ENCODE data around the gene NCOR2. TPM values are rescaled to one million over a fixed set of nuclear protein-coding genes. Genes with fewer than 3 reads are reported as not detected.

The NCOR2 gene
- total RNA-seq, 1 donor from 2014 or later = 143 TPM

DNA sequence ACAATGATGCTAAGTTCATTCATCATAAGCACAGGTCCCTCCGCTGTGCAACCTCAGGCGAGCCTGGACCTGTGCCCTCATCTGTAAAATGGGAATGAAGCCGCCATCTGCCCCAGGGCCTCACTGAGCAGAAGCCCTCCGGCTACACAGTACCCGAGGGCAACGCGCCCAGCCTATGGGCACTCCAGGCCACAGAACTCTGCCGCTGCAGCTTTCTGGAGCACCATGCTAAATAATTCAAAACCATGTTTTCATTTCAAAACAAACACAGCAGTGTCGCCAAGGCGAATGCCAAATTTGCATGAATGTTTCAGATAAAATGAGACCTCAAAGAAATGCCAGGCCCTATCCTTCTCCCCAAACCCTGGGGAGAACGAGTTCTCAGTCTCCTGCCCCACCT is 4.0 kb downstream of the NCOR2 start:
- no peak overlapping the region for H3K27ac Mint-ChIP-seq (ENCODE audit: unreplicated experiment)
- no peaks in the 10 kb centered on the region for H3K9me3 Mint-ChIP-seq
- peak overlapping the region; percentile 54 for H3K4me3 Mint-ChIP-seq
- TF ChIP-seq, protein P1, sequence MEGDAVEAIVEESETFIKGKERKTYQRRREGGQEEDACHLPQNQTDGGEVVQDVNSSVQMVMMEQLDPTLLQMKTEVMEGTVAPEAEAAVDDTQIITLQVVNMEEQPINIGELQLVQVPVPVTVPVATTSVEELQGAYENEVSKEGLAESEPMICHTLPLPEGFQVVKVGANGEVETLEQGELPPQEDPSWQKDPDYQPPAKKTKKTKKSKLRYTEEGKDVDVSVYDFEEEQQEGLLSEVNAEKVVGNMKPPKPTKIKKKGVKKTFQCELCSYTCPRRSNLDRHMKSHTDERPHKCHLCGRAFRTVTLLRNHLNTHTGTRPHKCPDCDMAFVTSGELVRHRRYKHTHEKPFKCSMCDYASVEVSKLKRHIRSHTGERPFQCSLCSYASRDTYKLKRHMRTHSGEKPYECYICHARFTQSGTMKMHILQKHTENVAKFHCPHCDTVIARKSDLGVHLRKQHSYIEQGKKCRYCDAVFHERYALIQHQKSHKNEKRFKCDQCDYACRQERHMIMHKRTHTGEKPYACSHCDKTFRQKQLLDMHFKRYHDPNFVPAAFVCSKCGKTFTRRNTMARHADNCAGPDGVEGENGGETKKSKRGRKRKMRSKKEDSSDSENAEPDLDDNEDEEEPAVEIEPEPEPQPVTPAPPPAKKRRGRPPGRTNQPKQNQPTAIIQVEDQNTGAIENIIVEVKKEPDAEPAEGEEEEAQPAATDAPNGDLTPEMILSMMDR (conservative IDR thresholded peaks at IDR 0.05) = no peak
- H3K36me3 Mint-ChIP-seq (ENCODE audit: low read depth) = peaks cover 2% of the 10 kb centered on the region
- H3K4me1 Mint-ChIP-seq = peaks cover 44% of the 10 kb centered on the region
- H3K27me3 Mint-ChIP-seq (ENCODE audit: low read depth) = peaks cover 2% of the 10 kb centered on the region
- DNase-seq (ENCODE audit: low read depth, low spot score) = no peak

DNA sequence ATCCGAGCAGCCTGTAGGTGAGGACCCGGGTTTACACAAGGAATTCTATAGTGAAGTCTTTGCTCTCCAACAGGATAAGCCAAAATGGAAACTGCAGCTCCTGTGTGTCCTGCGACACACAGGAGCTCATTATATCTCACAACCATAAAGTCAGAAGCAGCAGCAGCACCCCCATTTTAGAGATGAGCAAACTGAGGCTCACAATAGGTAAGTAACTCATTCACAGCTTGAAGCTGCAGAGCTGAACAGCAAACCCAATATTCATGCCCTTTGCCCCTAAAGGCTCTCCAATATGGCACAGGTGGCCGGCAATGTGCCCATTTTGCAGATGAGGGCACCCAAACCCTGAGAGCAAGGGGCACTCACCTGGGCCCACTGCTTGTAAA is 4.6 kb downstream of the NCOR2 start:
- H3K27me3 Mint-ChIP-seq (ENCODE audit: low read depth) = no peaks in the 10 kb centered on the region
- no peak overlapping the region for H3K27ac Mint-ChIP-seq (ENCODE audit: unreplicated experiment)
- H3K9me3 Mint-ChIP-seq = no peaks in the 10 kb centered on the region
- DNase-seq (ENCODE audit: low read depth, low spot score) = no peak
- peaks cover 2% of the 10 kb centered on the region for H3K36me3 Mint-ChIP-seq (ENCODE audit: low read depth)
- peaks cover 40% of the 10 kb centered on the region for H3K4me1 Mint-ChIP-seq
- TF ChIP-seq, protein P1 (conservative IDR thresholded peaks at IDR 0.05) = no peak
- peak overlapping the region; percentile 83 for H3K4me3 Mint-ChIP-seq

DNA sequence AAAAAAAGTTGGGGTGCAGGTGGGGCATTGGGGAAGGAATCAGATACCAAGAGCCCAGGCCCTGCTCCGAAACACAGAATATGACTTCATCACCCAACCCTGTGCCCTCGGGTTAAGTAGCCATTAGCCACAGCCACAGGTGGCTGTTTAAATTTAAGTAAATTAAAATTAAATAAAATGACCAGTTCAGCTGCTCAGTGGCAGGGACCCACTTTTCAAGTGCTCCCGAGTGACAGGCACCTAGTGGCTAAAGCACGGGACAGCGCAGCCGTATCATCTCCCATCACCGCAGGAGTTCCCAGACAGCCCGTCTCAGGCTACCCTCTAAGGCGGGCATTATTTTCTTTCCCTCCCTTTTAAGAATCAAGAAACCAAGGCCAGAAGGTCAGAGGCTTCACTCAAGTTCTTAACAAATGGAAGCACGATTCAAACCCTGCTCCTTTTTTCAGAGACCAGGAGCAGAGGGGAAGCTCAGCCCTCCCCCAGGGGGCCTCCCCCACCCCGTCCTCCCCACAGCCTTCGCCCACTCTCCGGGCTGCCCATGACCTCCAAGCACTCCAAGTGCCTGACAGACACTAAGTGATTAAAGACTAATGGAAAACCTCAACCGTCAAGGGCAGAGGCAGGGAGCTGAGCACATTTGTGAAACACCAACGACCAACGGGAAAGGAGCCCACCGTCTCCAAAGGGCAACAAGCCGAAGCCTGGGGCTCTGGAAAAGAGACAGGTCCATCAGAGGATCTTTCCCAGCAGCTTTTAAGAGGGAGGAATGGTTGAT is 5.2 kb downstream of the NCOR2 start:
- Mint-ChIP-seq H3K36me3 (ENCODE audit: low read depth) (peaks cover 2% of the 10 kb centered on the region), H3K4me3 (peak overlapping the region; percentile 83), H3K27me3 (ENCODE audit: low read depth) (no peaks in the 10 kb centered on the region), H3K4me1 (peaks cover 42% of the 10 kb centered on the region), H3K27ac (ENCODE audit: unreplicated experiment) (peak overlapping the region; percentile 13), H3K9me3 (no peaks in the 10 kb centered on the region)
- TF ChIP-seq, protein P1 (conservative IDR thresholded peaks at IDR 0.05) = no peak
- no peak for DNase-seq (ENCODE audit: low read depth, low spot score)

DNA sequence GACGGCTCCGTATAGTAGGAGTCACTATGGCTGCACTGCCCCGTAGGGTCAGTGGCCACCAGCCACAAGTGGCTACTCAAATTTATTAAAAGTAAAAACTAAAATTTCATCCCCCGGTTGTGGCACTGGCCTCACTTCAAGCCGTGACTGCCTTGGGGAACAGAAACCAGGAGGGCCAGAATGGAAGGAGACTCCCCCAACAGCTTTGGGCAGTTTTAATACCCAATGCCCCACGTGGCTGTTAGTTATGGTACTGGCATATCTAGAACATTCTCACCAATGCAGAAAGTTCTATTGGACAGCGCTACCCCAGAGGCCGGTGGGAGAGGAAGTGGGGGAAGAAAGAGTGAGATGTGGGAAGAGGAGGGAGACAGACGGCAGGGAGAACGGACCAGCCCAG is 6.2 kb downstream of the NCOR2 start:
- Mint-ChIP-seq H3K9me3 (no peaks in the 10 kb centered on the region), H3K36me3 (ENCODE audit: low read depth) (peaks cover 2% of the 10 kb centered on the region), H3K27me3 (ENCODE audit: low read depth) (no peaks in the 10 kb centered on the region), H3K4me1 (peaks cover 49% of the 10 kb centered on the region), H3K4me3 (peak overlapping the region; percentile 65), H3K27ac (ENCODE audit: unreplicated experiment) (no peak overlapping the region)
- DNase-seq (ENCODE audit: low read depth, low spot score) = no peak
- TF ChIP-seq, protein P1 (conservative IDR thresholded peaks at IDR 0.05) = no peak

DNA sequence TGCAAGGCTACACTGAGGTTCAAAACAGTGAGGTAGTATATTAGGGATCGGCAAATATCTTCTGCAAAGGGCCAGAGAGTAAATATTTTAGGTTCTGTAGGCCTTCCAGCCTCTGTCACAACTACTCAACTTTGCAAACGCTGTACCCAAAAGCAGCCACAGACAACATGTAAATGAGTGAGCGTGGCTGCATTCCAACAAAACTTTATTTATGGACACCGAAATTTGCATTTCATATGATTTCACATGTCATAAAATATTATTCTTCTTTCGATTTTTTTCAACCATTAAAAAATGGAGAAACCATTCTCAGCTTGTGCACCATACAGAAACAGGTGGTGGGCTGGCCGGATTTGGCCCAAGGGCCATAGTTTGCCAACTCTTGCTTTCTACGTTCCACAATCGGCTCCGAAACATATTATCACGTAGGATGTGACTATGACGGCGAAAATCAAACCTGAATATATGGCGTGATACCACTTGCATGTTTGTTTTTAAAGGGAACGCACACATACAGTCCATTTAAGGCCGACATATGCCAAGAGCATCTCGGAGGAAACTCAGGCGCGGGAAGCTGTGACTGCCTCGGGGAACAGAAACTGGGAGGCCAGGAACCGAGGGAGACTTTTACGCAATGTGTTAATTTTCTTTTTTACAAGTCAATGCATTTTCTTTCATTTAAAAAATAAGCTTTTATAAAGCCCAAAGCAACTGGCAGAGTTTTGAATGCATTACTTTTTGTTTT is 7.1 kb downstream of the NCOR2 start:
- no peak for DNase-seq (ENCODE audit: low read depth, low spot score)
- TF ChIP-seq, protein P1 (conservative IDR thresholded peaks at IDR 0.05) = no peak
- peaks cover 2% of the 10 kb centered on the region for H3K36me3 Mint-ChIP-seq (ENCODE audit: low read depth)
- H3K9me3 Mint-ChIP-seq = no peaks in the 10 kb centered on the region
- no peak overlapping the region for H3K27ac Mint-ChIP-seq (ENCODE audit: unreplicated experiment)
- no peaks in the 10 kb centered on the region for H3K27me3 Mint-ChIP-seq (ENCODE audit: low read depth)
- peaks cover 44% of the 10 kb centered on the region for H3K4me1 Mint-ChIP-seq
- H3K4me3 Mint-ChIP-seq = peak overlapping the region; percentile 29

All from neural crest cell (in vitro differentiated cells).